Measurements from ENCODE around the gene SORBS2. TPM values are rescaled to one million over a fixed set of nuclear protein-coding genes. Genes with fewer than 3 reads are reported as not detected.

SORBS2 gene
- total RNA-seq, 1 donor from 2014 or later, result 1,779 TPM

DNA sequence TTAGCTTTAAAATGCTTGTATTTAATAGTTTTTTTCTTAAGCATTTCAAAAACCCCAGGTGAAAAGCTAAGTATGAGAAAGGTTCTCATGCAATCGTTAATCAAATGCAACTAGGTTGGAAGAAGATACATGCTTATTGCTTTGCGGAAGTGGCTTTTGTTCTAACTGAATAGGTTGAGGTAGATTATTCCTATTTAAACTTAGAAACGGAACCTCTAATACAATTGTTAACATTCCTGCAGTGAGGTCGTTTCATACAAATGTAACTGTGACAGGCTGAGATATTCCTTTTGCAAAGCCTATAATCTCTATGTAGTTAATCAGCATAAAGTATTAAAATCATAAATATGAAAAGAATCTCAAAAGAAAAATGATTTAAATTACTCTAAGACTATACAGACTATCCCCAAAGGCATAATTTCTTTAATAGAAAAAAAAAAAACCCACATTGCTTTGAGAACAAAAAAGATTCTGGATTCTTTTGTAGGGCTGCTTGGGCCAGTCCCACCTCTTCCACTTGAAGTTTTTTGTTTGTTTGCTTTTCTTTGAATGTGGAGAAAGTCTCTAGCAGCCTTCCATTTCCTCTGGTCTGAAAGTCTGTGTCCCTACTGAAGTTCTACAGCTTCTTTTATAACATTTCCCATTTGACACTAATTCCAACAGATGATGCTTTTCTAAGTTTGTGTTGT is 25.6 kb upstream of the SORBS2 start:
- intact Hi-C loops (cut with DNase I), result loop anchor here (2.0 kb wide), 1 partner anchor 31 kb away; no protein-coding TSS in a partner anchor
- DNase-seq (ENCODE audit: low spot score), result no peak

DNA sequence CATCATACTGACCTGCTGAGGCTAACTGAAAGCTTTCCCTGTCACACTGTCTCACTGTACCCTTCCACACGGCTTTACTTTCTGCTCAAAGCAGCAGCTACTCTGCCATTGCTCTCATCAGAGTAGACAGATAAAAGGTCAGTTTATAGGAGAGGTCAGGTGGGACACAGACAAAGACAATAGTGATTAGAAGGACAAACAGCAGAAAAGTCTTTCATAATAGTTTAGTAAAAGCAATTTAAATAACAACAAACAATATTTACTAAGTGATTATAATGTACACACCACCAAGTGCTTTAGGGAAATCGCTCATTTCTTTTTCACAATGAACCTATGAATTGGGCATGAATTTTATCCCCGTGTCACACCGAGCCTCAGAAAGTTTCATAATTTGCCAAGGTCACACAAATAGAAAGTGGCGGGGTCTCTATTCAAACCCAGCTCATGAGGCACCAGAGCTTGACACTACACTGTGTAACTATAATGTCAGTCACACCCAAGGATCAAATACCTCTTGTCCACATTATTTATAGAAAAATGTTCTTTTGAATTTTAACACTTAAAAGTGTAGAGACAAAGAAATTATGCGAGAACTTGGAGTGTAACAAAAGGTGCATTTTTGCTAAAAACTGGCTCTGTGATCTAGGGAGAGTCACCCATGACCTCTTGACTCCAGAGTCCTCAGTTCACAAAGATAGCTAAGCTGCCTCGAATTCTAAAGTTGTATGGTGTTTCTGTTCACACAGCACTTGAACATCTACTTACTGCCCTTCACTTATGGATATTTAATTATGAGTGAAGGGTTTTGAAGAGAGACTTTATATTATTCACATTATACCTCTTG is 24.5 kb upstream of the SORBS2 start:
- intact Hi-C loops (cut with DNase I), result no loop called here
- DNase-seq (ENCODE audit: low spot score), result no peak

DNA sequence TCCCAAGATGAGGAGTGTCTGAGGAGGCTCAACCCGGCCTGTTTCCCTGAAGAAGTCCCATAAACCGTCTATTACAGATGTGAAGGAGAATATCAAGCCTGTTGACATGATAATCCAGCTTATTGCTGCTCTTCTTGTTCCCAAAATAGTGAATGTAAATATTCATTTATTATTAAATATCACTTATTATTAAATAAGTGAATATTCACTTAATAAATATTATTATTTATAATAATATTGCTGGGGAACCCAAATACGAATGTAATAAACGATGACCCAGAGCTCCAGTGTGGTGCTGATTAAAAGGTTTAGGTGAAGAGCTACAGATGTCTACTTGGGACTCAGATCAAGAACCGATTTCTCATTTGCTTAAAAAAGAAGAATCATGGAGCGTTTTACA is 23.8 kb upstream of the SORBS2 start:
- intact Hi-C loops (cut with DNase I), result no loop called here
- no peak for DNase-seq (ENCODE audit: low spot score)

DNA sequence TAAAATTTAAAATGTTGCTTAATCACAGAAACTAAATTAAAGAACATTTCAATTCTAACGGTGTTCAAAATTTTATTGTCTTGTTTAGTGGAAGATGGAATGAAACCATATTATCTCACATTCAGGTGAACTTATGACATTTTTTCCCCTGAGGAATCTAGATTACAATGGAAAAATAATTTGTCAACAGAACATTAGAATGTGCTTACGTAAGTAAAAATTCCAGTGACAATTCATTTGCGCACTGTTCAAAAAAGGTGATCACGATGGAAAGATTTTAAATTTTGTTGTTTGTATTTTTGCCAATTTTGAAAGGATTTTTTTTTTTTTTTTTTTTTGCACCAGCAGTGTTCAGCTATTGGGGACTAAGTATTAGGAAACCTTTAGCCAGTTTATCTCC is 23.3 kb upstream of the SORBS2 start:
- intact Hi-C loops (cut with DNase I), result no loop called here
- no peak for DNase-seq (ENCODE audit: low spot score)

DNA sequence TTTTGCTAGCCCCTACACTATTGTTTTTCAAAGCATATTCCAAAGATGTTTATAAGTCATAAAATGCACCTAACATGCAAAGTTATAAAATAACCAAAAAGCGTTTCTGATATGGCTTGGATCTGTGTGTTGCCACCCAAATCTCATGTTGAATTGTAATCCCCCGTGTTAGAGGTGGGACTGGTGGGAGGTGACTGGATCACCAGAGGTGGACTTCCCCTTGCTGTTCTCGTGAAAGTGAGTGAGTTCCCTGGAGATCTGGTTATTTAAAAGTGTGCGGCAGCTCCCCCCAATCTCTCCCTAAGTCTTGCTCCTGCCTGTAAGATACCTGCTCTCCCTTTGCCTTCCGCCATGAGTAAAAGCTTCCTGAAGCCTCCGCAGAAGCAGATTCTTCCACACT is 22.8 kb upstream of the SORBS2 start:
- intact Hi-C loops (cut with DNase I), result no loop called here
- DNase-seq (ENCODE audit: low spot score), result no peak

DNA sequence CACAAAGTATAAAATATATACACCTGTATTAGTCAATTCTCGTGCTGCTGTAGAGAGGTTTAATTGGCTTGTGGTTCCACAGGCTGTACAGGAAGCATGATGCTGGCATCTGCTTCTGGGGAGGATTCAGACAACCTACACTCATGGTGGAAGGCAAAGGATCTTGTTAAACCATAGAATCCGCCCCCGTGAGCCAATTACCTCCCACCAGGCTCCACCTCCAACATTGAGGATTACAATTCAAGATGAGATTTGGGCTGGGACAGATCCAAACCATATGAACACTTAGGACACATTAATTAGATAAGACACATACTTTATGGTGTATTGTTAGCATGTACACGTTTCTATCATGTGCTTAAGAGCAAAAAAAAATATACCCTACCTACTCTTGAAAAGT is 22.1 kb upstream of the SORBS2 start:
- intact Hi-C loops (cut with DNase I), result no loop called here
- no peak for DNase-seq (ENCODE audit: low spot score)

DNA sequence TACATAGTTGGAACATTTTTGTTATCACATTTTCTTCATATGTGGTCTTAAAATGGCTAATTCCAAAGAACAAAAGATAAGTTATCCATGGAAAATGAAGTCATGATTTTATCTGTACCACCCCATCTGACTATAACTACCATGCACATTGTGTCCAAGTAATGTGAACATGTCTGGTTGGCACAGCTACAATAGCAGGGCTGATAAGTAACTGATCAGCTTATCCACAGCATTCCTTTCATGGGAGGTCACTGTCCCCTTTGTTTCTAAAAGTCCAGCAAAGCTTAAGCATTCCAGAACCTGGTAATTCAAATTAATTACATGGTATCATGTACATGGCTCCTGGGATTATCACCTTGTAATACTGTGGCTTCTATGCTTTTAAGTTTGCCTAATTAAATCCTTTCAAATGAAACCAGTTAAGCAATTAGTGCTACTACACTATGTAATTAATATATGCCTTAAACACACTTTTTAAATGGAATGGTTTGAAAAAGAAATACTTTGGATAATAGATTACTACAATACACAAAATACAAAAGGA is 21.1 kb upstream of the SORBS2 start:
- DNase-seq (ENCODE audit: low spot score), result no peak
- intact Hi-C loops (cut with DNase I), result no loop called here

DNA sequence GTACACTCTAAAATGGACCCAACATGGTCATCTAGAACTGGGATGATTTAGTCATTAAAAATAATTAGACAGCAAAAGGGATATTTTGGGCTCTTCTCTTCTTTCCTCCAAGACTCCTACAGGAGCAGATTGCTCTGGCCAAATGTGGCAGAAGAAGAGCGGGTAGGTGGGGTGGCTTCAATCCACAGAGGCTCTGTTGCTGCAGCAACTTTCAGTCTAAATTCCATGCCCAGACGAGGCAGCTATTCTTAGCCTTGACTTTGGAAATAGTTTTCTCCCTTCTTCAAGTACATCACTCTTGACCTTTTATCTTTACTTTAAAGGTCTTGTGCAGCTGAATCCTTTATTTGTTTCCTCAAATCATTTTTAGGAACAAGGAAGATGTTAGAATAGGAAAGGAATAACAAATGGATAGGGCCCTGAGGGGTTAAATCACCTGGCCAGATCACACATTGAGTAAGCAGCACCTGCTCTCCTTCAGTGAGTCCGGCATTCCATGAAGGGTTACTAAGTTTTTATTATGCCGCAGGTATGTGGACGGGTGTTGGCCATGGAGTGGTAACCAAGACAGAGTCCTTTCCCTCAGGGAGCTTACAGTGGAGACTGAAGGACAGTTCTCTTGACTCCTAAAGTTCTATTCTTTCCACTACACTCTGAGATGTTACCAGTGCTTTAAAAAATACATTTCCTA is 19.3 kb upstream of the SORBS2 start:
- no peak for DNase-seq (ENCODE audit: low spot score)
- intact Hi-C loops (cut with DNase I), result no loop called here

DNA sequence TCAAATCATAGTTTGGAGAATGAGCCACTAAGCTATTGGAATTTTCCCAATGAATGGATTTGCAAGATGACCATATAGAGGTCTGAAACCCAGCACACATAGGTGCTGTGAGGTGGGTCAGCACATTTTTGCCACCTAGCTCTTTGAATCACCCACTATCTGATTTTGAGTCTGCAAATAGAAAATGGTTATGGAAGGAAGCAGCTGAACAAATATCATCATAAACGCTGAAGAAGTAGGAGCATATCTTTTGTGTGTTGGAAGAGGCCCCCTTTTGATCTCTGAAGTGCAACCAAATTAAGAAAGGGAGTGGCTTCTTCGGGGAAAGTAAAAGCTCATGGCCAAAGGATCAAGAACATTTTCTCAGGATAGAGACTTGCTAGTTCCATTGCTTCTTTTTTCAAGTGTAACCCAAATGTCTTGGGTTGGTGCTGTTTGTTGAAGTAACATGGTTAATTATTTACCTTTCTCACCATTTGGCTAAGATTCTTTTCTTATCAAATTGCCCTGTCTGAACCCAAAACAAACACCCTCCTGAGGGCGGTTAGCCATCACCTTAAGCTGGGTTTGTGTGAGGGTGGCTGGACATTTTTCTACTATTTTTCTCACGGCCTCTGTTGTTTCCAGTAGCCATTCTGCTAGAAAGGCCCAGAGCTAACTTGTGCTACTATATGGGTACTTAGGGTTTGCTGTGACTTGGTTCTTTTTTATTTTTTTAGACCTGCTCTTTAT is 18.4 kb upstream of the SORBS2 start:
- intact Hi-C loops (cut with DNase I), result no loop called here

DNA sequence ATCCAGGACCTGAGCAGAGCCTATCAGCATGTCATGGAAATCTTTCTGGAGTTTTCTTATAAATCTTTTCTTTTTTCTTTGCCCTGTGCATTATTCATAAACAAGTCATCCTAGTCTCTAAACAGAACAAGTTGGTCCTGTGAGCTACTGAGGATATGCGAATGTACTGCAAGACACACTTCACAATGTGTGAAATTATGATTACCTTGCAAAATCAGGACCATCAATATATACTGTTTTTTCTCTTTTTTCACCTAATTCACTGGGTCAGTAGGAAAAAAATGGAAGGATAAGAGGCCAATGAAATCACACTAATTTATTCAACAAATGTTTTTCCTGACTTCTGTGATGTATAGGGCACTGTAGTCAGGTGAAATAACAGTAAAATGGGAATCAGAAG is 14.4 kb upstream of the SORBS2 start:
- no peak for DNase-seq (ENCODE audit: low spot score)
- intact Hi-C loops (cut with DNase I), result no loop called here

More for the DNA sequence above, 18.4 kb upstream of the SORBS2 start:
- no peak for DNase-seq (ENCODE audit: low spot score)

DNA sequence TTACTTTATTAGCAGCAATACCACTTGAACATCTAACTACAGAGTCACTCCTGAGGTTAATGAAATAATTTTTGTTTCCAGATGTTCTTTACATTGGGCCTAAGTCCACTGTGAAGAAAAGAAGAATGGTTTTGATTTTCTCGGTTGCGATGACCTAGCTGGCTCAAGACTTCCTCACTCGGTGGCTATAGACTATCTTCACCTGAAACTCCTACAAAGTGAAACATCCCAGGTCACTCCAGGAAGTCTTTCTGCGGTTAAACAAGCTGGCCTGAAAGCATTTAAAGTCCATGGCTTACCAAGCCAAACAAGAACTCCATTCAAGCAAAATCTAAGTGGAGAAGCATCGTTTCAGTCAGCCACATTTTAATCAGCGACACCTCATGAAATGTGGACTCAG is 13.7 kb upstream of the SORBS2 start:
- DNase-seq (ENCODE audit: low spot score), result no peak
- intact Hi-C loops (cut with DNase I), result no loop called here

DNA sequence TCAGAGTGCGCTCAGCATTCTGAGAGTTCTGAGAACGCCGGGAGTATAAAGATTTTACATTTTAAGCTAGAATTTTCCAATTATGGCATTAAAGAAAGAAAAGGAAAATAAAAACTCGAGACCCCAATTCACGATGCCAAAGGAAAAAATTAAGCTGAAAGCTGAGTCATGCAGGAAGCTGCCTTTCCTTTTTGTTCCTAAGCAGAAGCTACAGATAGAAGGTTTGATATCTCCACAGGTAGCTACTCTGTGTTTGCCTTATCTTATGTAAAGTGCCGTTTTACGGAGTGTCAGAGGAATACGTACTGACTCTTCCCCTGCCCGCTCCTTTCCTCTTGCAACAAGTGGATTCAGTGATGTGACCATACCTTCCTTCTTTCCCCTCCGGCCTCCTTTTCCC is 10.8 kb upstream of the SORBS2 start:
- DNase-seq (ENCODE audit: low spot score), result no peak
- intact Hi-C loops (cut with DNase I), result no loop called here

DNA sequence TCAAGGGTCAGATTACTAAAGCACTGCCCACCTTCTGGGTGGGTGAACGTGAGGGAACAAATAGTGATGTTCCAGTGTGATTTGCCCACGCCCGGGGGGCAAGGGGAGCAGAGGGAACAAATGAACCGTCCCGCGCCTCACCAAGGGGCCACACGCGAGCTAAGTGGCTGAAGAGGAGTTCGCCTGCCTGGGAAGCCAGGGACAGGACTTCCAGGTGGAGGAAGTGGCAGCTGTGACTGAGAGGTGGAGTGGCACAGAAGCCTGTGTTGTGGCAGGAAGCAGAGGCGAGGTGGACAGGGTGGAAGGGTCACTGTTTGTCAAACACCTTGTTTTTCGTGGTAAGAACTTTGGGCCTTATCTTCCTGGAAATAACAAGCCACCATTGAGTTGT is 9.0 kb upstream of the SORBS2 start:
- intact Hi-C loops (cut with DNase I), result no loop called here
- no peak for DNase-seq (ENCODE audit: low spot score)

DNA sequence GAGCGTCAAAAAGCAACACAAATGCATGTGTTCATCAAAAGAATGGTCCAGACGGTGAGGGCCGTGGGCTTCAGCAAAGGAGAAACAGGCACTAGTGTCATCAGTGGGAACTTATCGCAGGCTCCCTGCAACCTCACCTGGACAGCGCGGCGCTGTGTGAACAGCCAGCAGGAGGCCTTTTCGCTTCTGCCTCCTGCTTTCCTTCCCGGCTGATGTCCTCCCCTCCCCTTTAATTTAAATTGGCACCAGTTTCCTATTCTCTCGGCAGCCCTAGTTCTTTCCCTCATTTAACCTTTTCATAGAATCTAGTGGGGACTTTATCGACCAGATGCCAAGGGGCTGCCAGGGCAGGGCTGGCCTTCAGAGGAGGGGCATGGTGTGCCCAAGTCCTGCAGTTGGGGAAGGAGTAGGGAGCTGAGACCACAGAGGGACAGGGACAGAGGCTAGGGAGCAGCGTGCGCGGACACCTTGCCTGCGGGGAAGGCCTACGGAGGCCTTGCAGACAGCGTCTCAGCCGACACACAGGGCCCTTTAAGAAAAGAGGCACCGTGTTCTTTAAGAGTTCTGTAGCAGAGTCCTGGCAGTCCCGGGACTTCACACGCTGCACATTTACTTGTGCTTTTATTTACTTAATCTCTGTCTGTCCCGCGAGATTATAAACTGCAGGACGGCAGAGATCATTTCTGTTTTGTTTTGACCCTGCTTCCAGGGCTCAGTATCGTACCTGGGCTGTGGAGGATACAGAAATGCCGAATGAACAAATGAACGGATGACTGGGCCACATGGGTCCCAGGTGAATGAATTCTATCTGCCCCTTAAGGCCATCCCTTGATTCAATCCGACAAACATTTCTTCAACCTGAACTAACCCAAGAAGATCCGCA is 8.4 kb upstream of the SORBS2 start:
- DNase-seq (ENCODE audit: low spot score), result no peak
- intact Hi-C loops (cut with DNase I), result no loop called here

DNA sequence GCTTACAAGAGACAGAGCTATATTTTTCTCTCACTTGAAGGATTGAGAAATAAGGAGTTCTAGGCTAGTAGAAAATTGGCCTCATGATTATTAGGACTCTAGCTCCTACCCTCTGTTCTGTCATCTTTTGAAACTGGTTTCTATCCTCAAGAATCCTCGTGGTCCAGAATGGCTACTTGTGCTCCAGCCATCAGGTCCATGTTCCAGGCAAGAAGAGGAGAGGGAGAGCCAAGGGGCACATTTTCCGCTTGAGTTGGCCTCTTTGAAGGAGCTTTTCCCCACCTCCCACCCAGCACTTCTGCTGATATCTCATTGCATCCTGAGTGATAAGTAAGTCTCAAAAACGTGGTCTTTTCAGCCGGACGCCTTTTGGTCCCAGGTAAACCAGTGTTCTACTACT is 7.2 kb upstream of the SORBS2 start:
- no peak for DNase-seq (ENCODE audit: low spot score)
- intact Hi-C loops (cut with DNase I), result loop anchor here (5.0 kb wide), 1 partner anchor 48 kb away; no protein-coding TSS in a partner anchor

DNA sequence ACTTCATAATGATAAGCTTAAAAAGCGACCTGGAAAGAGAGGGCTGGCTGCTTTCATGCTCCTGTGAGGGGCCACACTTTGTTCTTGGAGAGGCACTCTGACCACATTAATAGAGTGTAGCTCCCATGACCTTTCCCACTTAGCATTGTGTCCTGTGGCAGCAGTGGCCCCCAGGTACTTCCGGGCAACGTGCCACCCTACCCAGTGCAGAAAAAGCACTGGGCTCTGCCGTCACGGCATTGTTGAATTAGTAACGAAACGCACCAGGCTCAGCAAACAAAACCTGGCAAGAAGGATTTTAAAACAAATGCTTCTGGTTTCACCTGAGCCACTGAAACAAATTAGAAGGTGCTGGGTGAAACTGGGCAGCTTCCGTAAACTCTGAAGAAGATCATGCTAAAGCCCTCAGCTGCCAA is 5.4 kb upstream of the SORBS2 start:
- intact Hi-C loops (cut with DNase I), result loop anchor here (5.0 kb wide), 1 partner anchor 50 kb away; no protein-coding TSS in a partner anchor
- DNase-seq (ENCODE audit: low spot score), result no peak

DNA sequence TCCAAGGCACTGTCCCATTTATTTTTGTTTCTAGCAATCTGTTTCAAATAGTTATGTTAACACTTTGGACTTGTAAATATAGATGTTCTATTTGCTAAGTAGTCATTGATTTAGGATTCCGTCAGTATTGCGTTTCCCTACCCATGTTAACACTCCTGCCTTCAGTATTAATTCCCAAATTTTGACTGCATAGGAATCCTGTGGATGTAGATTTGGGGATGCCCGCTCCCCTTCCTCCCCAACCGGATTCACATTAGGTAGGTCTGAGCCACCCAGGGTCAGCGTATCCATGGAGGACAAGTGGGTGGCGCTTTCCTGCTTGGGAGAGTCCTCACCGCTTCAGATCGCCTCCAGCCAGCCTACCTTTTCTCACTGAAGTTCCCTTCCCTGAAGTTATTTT is 1.1 kb upstream of the SORBS2 start:
- intact Hi-C loops (cut with DNase I), result no loop called here
- DNase-seq (ENCODE audit: low spot score), result no peak

DNA sequence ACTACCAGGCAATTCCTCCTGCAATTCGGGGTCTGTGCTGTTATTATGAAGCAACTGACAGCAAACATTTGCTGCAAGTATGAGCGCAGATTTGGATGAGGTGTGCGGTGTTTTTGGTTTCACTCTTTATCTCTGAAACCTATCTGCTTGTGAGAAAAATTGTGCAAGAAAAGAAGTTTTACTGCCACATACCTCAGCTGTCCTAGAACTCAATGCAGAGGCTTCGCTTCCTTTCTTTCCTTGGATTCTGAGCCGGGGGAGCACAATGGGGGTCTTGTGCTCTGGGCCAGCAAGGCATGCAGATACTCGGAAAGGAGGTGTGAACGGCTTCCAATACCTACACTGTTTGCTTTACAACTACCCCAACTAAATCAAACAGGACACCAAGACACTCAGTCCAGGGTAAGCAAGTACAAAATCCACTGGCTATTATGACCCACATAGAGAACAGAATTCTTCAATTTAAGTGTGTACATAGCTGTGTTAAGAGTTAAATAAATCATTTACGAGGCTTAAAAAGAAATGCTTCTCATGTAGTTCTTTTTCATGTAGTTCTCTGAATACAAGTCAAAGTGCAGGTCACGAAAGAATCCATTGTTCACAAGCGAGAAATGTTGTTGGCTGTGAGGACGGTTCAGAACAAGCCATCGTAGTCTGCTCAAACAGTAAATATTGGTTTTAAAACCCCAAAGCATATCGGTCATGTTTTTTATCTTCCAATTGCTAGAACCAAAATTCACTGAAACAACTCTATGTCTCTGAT is 1.1 kb downstream of the SORBS2 start:
- intact Hi-C loops (cut with DNase I), result no loop called here
- DNase-seq (ENCODE audit: low spot score), result no peak
